Measurements from ENCODE around the gene BAK1.

GRCh38 chr6:33593414-33593727 is 13.3 kb upstream of the BAK1 start:
- TF ChIP-seq YY1 (IDR thresholded peaks at IDR 0.05; ENCODE audit: low read depth) (no peak), TAF1 (IDR thresholded peaks at IDR 0.05; ENCODE audit: low read depth) (no peak)

All from Ishikawa (cell line).